ENCODE results near the gene ATF7.

The ATF7 gene

GRCh38 chr12:53480491-53481442, 145.4 kb downstream of the ATF7 start:
- DNase-seq = no peak

GRCh38 chr12:53479331-53479730, 146.9 kb downstream of the ATF7 start:
- DNase-seq = no peak

GRCh38 chr12:53478865-53479264, 147.3 kb downstream of the ATF7 start:
- DNase-seq = no peak

GRCh38 chr12:53476769-53477209, 149.4 kb downstream of the ATF7 start:
- DNase-seq = peak in 1 of 2 experiments; percentile 24

GRCh38 chr12:53474819-53475218, 151.4 kb downstream of the ATF7 start:
- DNase-seq = no peak

- no peak for DNase-seq
Observed at GRCh38 chr12:53474077-53474476, 152.1 kb downstream of the ATF7 start.

- no peak for DNase-seq
Observed at GRCh38 chr12:53472056-53472582, 154.1 kb downstream of the ATF7 start.

- DNase-seq = peak in 1 of 2 experiments; percentile 17
Observed at GRCh38 chr12:53468282-53468681, 157.9 kb downstream of the ATF7 start.

- no peak for DNase-seq
Observed at GRCh38 chr12:53467880-53468279, 158.3 kb downstream of the ATF7 start.

- no peak for DNase-seq
Observed at GRCh38 chr12:53467082-53467481, 159.1 kb downstream of the ATF7 start.

GRCh38 chr12:53466640-53467039, 159.5 kb downstream of the ATF7 start:
- no peak for DNase-seq

GRCh38 chr12:53465679-53466078, 160.5 kb downstream of the ATF7 start:
- DNase-seq = no peak

GRCh38 chr12:53464685-53465418, 161.3 kb downstream of the ATF7 start:
- no peak for DNase-seq

- peak in 1 of 2 experiments; percentile 12 for DNase-seq
Observed at GRCh38 chr12:53463802-53464560, 162.2 kb downstream of the ATF7 start.

GRCh38 chr12:53462935-53463334, 163.2 kb downstream of the ATF7 start:
- DNase-seq = peak in 1 of 2 experiments; percentile 17

- DNase-seq = peak in 1 of 2 experiments; percentile 16
Observed at GRCh38 chr12:53461591-53461990, 164.6 kb downstream of the ATF7 start.

- DNase-seq = peak in 1 of 2 experiments; percentile 14
Observed at GRCh38 chr12:53461059-53461458, 165.1 kb downstream of the ATF7 start.

- no peak for DNase-seq
Observed at GRCh38 chr12:53459097-53459496, 167.1 kb downstream of the ATF7 start.
